A673 (cell line): Measurements from ENCODE around the gene MYLK. TPM values are rescaled to one million over a fixed set of nuclear protein-coding genes. Genes with fewer than 3 reads are reported as not detected.

ENCODE experiments used
- BruUV-seq: library from RNA; stranded (reverse); fragments of 400-500 nt; replicated peaks from 2 replicates; lab custom pipeline; 2021; lab: Mats Ljungman, UMichigan
- CTCF ChIA-PET: fragments of 300-600 bp; sonication (Branson Sonifier 250); formaldehyde crosslinking; loops from one replicate; lab custom pipeline; 2022; ENCODE audit warnings: antibody characterized with exemption; lab: Charles Lee
- POLR2A ChIA-PET: fragments of 300-600 bp; sonication (Branson Sonifier 250); formaldehyde crosslinking; loops from one replicate; lab custom pipeline; 2022; ENCODE audit warnings: antibody characterized with exemption; ENCODE audit not compliant: low non-redundant PET; lab: Charles Lee
- DNase-seq: peaks from one replicate; pipeline ENCODE4 v3.0.0-alpha.2; 2015; ENCODE audit warnings: low spot score
- H3K27ac ChIP-seq: fragments of 200-600 bp; sonication (generic); 2 replicates; pipeline ENCODE4 v1.5.1; 2016; ENCODE audit warnings: mixed run types, low read depth, mild to moderate bottlenecking, mixed read lengths, antibody characterized with exemption, low read length; ENCODE audit not compliant: poor library complexity, severe bottlenecking
- H3K27me3 ChIP-seq: fragments of 200-600 bp; sonication (generic); replicated peaks from 2 replicates; pipeline ENCODE4 v1.6.1; 2017; ENCODE audit warnings: mixed run types, low read depth, mild to moderate bottlenecking, mixed read lengths, antibody characterized with exemption, low read length; ENCODE audit not compliant: insufficient read depth, poor library complexity
- H3K36me3 ChIP-seq: fragments of 200-600 bp; sonication (generic); 2 replicates; pipeline ENCODE4 v1.6.1; 2016; ENCODE audit warnings: mixed run types, mild to moderate bottlenecking, mixed read lengths, antibody characterized with exemption, low read length; ENCODE audit not compliant: insufficient read depth, poor library complexity, severe bottlenecking
- H3K4me1 ChIP-seq: fragments of 200-600 bp; sonication (generic); 2 replicates; pipeline ENCODE4 v1.6.1; 2017; ENCODE audit warnings: mixed run types, mild to moderate bottlenecking, mixed read lengths, antibody characterized with exemption, low read length; ENCODE audit not compliant: insufficient read depth, poor library complexity, severe bottlenecking
- H3K4me3 ChIP-seq: fragments of 200-600 bp; sonication (generic); 2 replicates; pipeline ENCODE4 v1.5.1; 2016; ENCODE audit warnings: low read depth, mixed run types, mild to moderate bottlenecking, mixed read lengths, low read length; ENCODE audit not compliant: poor library complexity, severe bottlenecking
- H3K9me3 ChIP-seq: fragments of 200-600 bp; sonication (generic); 2 replicates; pipeline ENCODE4 v1.6.1; 2016; ENCODE audit warnings: mixed run types, low read depth, mild to moderate bottlenecking, mixed read lengths, antibody characterized with exemption, low read length; ENCODE audit not compliant: poor library complexity, severe bottlenecking
- CTCF ChIP-seq: fragments of 300-800, 200-600 bp; sonication (generic); conservative IDR thresholded peaks from 2 replicates; pipeline ENCODE4 v1.5.1; 2017; ENCODE audit warnings: low read depth, mild to moderate bottlenecking, antibody characterized with exemption, low read length, moderate library complexity, mixed read lengths
- EZH2 ChIP-seq: fragments of 200-600 bp; sonication (generic); IDR thresholded peaks from 2 replicates; pipeline ENCODE4 v1.6.1; 2017; ENCODE audit warnings: borderline replicate concordance, low read depth, mild to moderate bottlenecking, mixed read lengths, antibody characterized with exemption, low read length; ENCODE audit not compliant: poor library complexity, severe bottlenecking
- intact Hi-C: fragments of 100-400 bp; cut with micrococcal nuclease; formaldehyde crosslinking; loops from one replicate; pipeline ENCODE4 v1.10.0; 2022; ENCODE audit not compliant: unreplicated experiment
- total RNA-seq: library from RNA; stranded (reverse); gene quantifications from 2 replicates; pipeline ENCODE4 v1.2.3, GENCODE V29; 2021

Gene MYLK
- total RNA-seq, 1 experiment from 2014 or later: 3.9 TPM

GRCh38 chr3:123733805-123734526, 150.2 kb downstream of the MYLK start:
- H3K27me3 ChIP-seq: no peaks in the 10 kb centered on the region
- H3K27ac ChIP-seq: no peak overlapping the region
- DNase-seq: no peak
- TF ChIP-seq EZH2: no peak
- no TSS peak for BruUV-seq
- CTCF ChIA-PET: interaction anchor here (1.2 kb wide), 1 partner anchor 10 kb away, joined by 3 read pairs; no protein-coding TSS in a partner anchor
- H3K9me3 ChIP-seq: no peaks in the 10 kb centered on the region
- H3K4me3 ChIP-seq: no peak overlapping the region
- POLR2A ChIA-PET: no interaction called here
- no peaks in the 10 kb centered on the region for H3K4me1 ChIP-seq
- H3K36me3 ChIP-seq: no peaks in the 10 kb centered on the region
- intact Hi-C loops: no loop called here

GRCh38 chr3:123733341-123733740, 150.8 kb downstream of the MYLK start:
- H3K27me3 ChIP-seq: no peaks in the 10 kb centered on the region
- no peaks in the 10 kb centered on the region for H3K36me3 ChIP-seq
- H3K4me1 ChIP-seq: no peaks in the 10 kb centered on the region
- ChIA-PET POLR2A (no interaction called here), CTCF (interaction anchor here (1.2 kb wide), 1 partner anchor 10 kb away, joined by 3 read pairs; no protein-coding TSS in a partner anchor)
- no peak overlapping the region for H3K27ac ChIP-seq
- intact Hi-C loops: no loop called here
- H3K9me3 ChIP-seq: no peaks in the 10 kb centered on the region
- TF ChIP-seq EZH2: no peak
- TF ChIP-seq CTCF: no peak
- DNase-seq: no peak
- H3K4me3 ChIP-seq: no peak overlapping the region
- no TSS peak for BruUV-seq

GRCh38 chr3:123732447-123732846, 151.7 kb downstream of the MYLK start:
- no peaks in the 10 kb centered on the region for H3K9me3 ChIP-seq
- ChIA-PET POLR2A (no interaction called here), CTCF (no interaction called here)
- H3K36me3 ChIP-seq: no peaks in the 10 kb centered on the region
- TF ChIP-seq CTCF (no peak), EZH2 (no peak)
- H3K4me3 ChIP-seq: no peak overlapping the region
- intact Hi-C loops: no loop called here
- H3K27me3 ChIP-seq: no peaks in the 10 kb centered on the region
- H3K27ac ChIP-seq: no peak overlapping the region
- no peaks in the 10 kb centered on the region for H3K4me1 ChIP-seq
- BruUV-seq: no TSS peak
- no peak for DNase-seq
